ENCODE data around the gene DDX47. TPM values are rescaled to one million over a fixed set of nuclear protein-coding genes. Genes with fewer than 3 reads are reported as not detected.

Gene DDX47
- total RNA-seq: 46.0 and 47.2 TPM in 2 replicates

GRCh38 chr12:12813120-12814101 lies at the start of gene DDX47:
Gene DDX47 (plus strand): TSS chr12:12813346. CDS start chr12:12813368, 22 bp downstream.

GRCh38 chr12:12784911-12785814 lies 28.0 kb upstream of the DDX47 start, which contains the start of gene APOLD1:
Gene APOLD1 (plus strand): TSS chr12:12785659. CDS start chr12:12785692, 33 bp downstream.

Other genes with a start within 250 kb of the DDX47 start
- gene CREBL2, start 201.5 kb upstream of the DDX47 start, total RNA-seq: 48.3 and 48.9 TPM in 2 replicates
- gene GPR19, start 117.2 kb upstream of the DDX47 start, total RNA-seq: 0.12 and 0.40 TPM in 2 replicates
- 42.8 and 44.7 TPM in 2 replicates for gene CDKN1B, start 96.0 kb upstream of the DDX47 start, total RNA-seq
- 10.6 and 17.8 TPM in 2 replicates for gene APOLD1, start 27.7 kb upstream of the DDX47 start, total RNA-seq
- 4.4 and 8.7 TPM in 2 replicates for gene GPRC5A, start 78.2 kb downstream of the DDX47 start, total RNA-seq
- 0.25 TPM in 1 of 2 replicates, not detected in the other for gene GPRC5D, start 138.8 kb downstream of the DDX47 start, total RNA-seq
- 9.8 and 14.5 TPM in 2 replicates for gene HEBP1, start 186.9 kb downstream of the DDX47 start, total RNA-seq
- 2.5 and 3.2 TPM in 2 replicates for gene FAM234B, start 231.0 kb downstream of the DDX47 start, total RNA-seq